Activated CD4-positive, alpha-beta T cell treated with anti-CD3 and anti-CD28 coated beads, Interleukin-2, amount 50 U/mL, for 24 hours (primary cell): ENCODE results near the gene SLC10A1.

Experiments used
- DNase-seq, 2 donors: peaks; one replicate each; pipeline ENCODE4 v3.0.0-alpha.2; 2020; ENCODE audit warnings: low read depth in 1 of 2, low spot score in 1 of 2

The SLC10A1 gene

GRCh38 chr14:69726761-69727511, 70.1 kb downstream of the SLC10A1 start:
- DNase-seq: peak; percentile 80 to 81
